GM12878 (cell line): Measurements from ENCODE around the gene ABCB9. TPM values are rescaled to one million over a fixed set of nuclear protein-coding genes. Genes with fewer than 3 reads are reported as not detected.

Experiments
- ASH2L ChIP-seq: fragments of 300-600, 200-600 bp; sonication (generic); IDR thresholded peaks from 2 replicates; pipeline ENCODE4 v1.6.1; 2017; ENCODE audit warnings: low read depth, mild to moderate bottlenecking, borderline replicate concordance
- BCLAF1 ChIP-seq: fragments of 450-650 bp; IDR thresholded peaks from 2 replicates; pipeline ENCODE4 v1.6.1; 2017; ENCODE audit warnings: antibody characterized with exemption, mild to moderate bottlenecking, moderate library complexity
- BMI1 ChIP-seq: fragments of 450-650 bp; IDR thresholded peaks from 2 replicates; pipeline ENCODE4 v1.6.1; 2016; ENCODE audit warnings: mild to moderate bottlenecking, moderate library complexity, borderline replicate concordance
- CBFB ChIP-seq: IDR thresholded peaks from 2 replicates; pipeline ENCODE4 v1.6.1; 2016; ENCODE audit warnings: antibody characterized with exemption, low read depth
- FOS ChIP-seq: IDR thresholded peaks from 3 replicates; pipeline ENCODE4 v1.6.1; 2011; ENCODE audit warnings: borderline replicate concordance; ENCODE audit not compliant: insufficient read length; ENCODE audit errors: extremely low read depth
- IKZF1 ChIP-seq: fragments of 450-650 bp; conservative IDR thresholded peaks from 2 replicates; pipeline ENCODE4 v1.6.1; 2017; ENCODE audit warnings: antibody characterized with exemption, mild to moderate bottlenecking
- JUND ChIP-seq: IDR thresholded peaks from 2 replicates; pipeline ENCODE4 v1.6.1; 2012; ENCODE audit warnings: low read depth, mild to moderate bottlenecking, low read length, improper control_type of control experiment, moderate library complexity
- NBN ChIP-seq: fragments of 450-650 bp; IDR thresholded peaks from 2 replicates; pipeline ENCODE4 v1.6.1; 2016
- PAX8 ChIP-seq: fragments of 450-650 bp; IDR thresholded peaks from 2 replicates; pipeline ENCODE4 v1.6.1; 2017; ENCODE audit warnings: mild to moderate bottlenecking, moderate library complexity
- RUNX3 ChIP-seq: IDR thresholded peaks from 2 replicates; pipeline ENCODE4 v1.6.1; 2012; ENCODE audit warnings: low read length, inconsistent platforms
- SPI1 ChIP-seq: IDR thresholded peaks from 2 replicates; pipeline ENCODE4 v1.6.1; 2011; ENCODE audit warnings: low read depth, mild to moderate bottlenecking, low read length, moderate library complexity, borderline replicate concordance; ENCODE audit not compliant: insufficient read depth
- TARDBP ChIP-seq: IDR thresholded peaks from 2 replicates; pipeline ENCODE4 v1.6.1; 2016; ENCODE audit warnings: borderline replicate concordance
- YY1 ChIP-seq: IDR thresholded peaks from 2 replicates; pipeline ENCODE4 v1.6.1; 2011; ENCODE audit warnings: low read depth, mild to moderate bottlenecking, low read length
- polyA plus RNA-seq, 11 experiments: library from polyadenylated mRNA; depleted of rRNA in 4 of 11; unstranded in 6 of 11; stranded (reverse) in 5 of 11; fragments of >200 nt; fragmentation: Nextera tagmentation in 4 of 11; fragmentation: Illumina TruSeq in 1 of 11; extraction: Ambion mirVana in 4 of 11; extraction: Trizol in 1 of 11; gene quantifications; 1 replicate in 1 of 11; 2 replicates in 10 of 11; pipeline versions ENCODE4 v1.2.1 to v1.2.3, GENCODE V29; 2011 to 2016; ENCODE audit warnings: inconsistent platforms in 2 of 11, missing spikeins in 2 of 11, low read depth in 1 of 11
- total RNA-seq, 4 experiments: library from RNA; depleted of rRNA in 3 of 4; stranded (reverse); fragments of >200 nt in 3 of 4; fragmentation: Illumina TruSeq in 1 of 4; extraction: Trizol in 1 of 4; gene quantifications; 2 replicates each; pipeline versions ENCODE4 v1.2.1 to v1.2.3, GENCODE V29; 2013 to 2021
- TF ChIP-seq, protein P1 (sequence below): IDR thresholded peaks from 2 replicates; pipeline ENCODE4 v1.6.1; 2011; ENCODE audit warnings: borderline replicate concordance, low read depth, mild to moderate bottlenecking, moderate library complexity, low read length; ENCODE audit not compliant: insufficient read depth, poor library complexity, severe bottlenecking
- TF ChIP-seq, protein P2 (sequence below): fragments of 450-650 bp; IDR thresholded peaks from 2 replicates; pipeline ENCODE4 v1.6.1; 2014; ENCODE audit warnings: mild to moderate bottlenecking
- TF ChIP-seq, protein P3 (sequence below): IDR thresholded peaks from 2 replicates; pipeline ENCODE4 v1.6.1; 2011; ENCODE audit warnings: mild to moderate bottlenecking, low read depth, low read length, moderate library complexity; ENCODE audit not compliant: insufficient replicate concordance
- TF ChIP-seq, protein P4 (sequence below): fragments of 450-650 bp; IDR thresholded peaks from 2 replicates; pipeline ENCODE4 v1.6.1; 2016; ENCODE audit warnings: mild to moderate bottlenecking, moderate library complexity, borderline replicate concordance

ABCB9 gene
- total and polyA plus RNA-seq, 10 of the 15 experiments (the other 5 are each of a cell fraction or from before 2014, with no cell fraction given) = 0.37 to 4.9 (median 3.1) TPM

DNA sequence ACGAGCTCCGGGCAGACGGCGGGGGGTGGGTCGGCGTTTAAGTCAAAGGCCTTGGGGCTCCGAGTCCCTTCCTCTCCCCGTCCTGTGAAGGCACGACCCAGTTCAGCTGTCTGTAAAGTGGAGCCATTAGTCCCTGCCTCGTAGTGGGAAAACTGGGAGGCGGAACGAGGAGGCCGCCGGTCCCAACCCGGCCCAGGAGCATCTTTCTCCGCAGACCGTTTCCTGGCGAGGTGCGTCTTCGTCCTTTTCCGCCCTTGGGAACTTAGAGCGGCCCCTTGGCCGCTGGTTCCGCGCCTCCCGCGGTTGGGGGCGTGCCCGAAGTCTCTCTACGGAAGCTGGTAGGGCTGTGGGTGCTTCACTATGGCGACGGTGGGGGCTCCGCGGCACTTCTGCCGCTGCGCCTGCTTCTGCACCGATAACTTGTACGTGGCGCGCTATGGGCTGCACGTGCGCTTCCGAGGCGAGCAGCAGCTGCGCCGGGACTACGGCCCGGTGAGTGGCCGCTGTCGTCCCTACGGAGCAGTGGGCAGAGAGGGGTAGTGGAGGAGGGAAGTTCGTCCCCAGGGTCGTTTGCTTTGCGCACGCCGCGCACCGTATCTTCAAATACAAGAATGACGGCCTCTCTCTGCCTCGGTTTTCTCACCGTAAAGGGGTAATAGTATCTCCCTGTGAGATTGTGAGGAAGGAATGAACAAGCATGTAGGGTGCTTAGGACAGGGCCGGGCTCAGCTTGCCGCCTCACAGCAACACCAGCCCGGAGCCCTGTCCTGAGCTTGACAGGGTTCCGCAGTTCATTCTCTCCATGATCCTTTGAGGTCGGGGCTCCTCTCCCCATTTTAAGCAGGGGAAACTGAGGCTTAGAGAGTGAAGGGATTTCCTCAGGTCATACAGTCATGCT, 8.9 kb upstream of the ABCB9 start, which contains the start of gene OGFOD2 (continued):
- no peak for TF ChIP-seq BCLAF1
- TF ChIP-seq NBN = peak; percentile 88
- TF ChIP-seq YY1 = peak; percentile 94
- TF ChIP-seq RUNX3 = peak; percentile 77
- peak; percentile 68 for TF ChIP-seq CBFB
- TF ChIP-seq IKZF1 = peak; percentile 55
- no peak for TF ChIP-seq JUND
- TF ChIP-seq FOS = no peak
- TF ChIP-seq PAX8 = no peak
- TF ChIP-seq, protein P1, sequence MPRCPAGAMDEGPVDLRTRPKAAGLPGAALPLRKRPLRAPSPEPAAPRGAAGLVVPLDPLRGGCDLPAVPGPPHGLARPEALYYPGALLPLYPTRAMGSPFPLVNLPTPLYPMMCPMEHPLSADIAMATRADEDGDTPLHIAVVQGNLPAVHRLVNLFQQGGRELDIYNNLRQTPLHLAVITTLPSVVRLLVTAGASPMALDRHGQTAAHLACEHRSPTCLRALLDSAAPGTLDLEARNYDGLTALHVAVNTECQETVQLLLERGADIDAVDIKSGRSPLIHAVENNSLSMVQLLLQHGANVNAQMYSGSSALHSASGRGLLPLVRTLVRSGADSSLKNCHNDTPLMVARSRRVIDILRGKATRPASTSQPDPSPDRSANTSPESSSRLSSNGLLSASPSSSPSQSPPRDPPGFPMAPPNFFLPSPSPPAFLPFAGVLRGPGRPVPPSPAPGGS = no peak
- TF ChIP-seq SPI1 = peak; percentile 29; the same call in 1 of the 2 replicates
- TF ChIP-seq, protein P2, sequence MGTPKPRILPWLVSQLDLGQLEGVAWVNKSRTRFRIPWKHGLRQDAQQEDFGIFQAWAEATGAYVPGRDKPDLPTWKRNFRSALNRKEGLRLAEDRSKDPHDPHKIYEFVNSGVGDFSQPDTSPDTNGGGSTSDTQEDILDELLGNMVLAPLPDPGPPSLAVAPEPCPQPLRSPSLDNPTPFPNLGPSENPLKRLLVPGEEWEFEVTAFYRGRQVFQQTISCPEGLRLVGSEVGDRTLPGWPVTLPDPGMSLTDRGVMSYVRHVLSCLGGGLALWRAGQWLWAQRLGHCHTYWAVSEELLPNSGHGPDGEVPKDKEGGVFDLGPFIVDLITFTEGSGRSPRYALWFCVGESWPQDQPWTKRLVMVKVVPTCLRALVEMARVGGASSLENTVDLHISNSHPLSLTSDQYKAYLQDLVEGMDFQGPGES = peak; percentile 71; the same call in 1 of the 2 replicates
- TF ChIP-seq ASH2L = no peak; the same call in 1 of the 2 replicates
- TF ChIP-seq, protein P3, sequence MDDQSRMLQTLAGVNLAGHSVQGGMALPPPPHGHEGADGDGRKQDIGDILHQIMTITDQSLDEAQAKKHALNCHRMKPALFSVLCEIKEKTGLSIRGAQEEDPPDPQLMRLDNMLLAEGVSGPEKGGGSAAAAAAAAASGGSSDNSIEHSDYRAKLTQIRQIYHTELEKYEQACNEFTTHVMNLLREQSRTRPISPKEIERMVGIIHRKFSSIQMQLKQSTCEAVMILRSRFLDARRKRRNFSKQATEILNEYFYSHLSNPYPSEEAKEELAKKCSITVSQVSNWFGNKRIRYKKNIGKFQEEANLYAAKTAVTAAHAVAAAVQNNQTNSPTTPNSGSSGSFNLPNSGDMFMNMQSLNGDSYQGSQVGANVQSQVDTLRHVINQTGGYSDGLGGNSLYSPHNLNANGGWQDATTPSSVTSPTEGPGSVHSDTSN = no peak
- no peak for TF ChIP-seq TARDBP
- peak; percentile 58; the same call in 1 of the 2 replicates for TF ChIP-seq BMI1
- TF ChIP-seq, protein P4, sequence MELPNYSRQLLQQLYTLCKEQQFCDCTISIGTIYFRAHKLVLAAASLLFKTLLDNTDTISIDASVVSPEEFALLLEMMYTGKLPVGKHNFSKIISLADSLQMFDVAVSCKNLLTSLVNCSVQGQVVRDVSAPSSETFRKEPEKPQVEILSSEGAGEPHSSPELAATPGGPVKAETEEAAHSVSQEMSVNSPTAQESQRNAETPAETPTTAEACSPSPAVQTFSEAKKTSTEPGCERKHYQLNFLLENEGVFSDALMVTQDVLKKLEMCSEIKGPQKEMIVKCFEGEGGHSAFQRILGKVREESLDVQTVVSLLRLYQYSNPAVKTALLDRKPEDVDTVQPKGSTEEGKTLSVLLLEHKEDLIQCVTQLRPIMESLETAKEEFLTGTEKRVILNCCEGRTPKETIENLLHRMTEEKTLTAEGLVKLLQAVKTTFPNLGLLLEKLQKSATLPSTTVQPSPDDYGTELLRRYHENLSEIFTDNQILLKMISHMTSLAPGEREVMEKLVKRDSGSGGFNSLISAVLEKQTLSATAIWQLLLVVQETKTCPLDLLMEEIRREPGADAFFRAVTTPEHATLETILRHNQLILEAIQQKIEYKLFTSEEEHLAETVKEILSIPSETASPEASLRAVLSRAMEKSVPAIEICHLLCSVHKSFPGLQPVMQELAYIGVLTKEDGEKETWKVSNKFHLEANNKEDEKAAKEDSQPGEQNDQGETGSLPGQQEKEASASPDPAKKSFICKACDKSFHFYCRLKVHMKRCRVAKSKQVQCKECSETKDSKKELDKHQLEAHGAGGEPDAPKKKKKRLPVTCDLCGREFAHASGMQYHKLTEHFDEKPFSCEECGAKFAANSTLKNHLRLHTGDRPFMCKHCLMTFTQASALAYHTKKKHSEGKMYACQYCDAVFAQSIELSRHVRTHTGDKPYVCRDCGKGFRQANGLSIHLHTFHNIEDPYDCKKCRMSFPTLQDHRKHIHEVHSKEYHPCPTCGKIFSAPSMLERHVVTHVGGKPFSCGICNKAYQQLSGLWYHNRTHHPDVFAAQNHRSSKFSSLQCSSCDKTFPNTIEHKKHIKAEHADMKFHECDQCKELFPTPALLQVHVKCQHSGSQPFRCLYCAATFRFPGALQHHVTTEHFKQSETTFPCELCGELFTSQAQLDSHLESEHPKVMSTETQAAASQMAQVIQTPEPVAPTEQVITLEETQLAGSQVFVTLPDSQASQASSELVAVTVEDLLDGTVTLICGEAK = peak; percentile 84; the same call in 1 of the 2 replicates
